Right lobe of liver (tissue), 4 donors: Measurements from ENCODE around the gene NAA50.

Source experiments
- POLR2A ChIP-seq: fragments of 450-650 bp; IDR thresholded peaks from one replicate; pipeline ENCODE4 v1.6.1; 2017; ENCODE audit warnings: antibody characterized with exemption, mild to moderate bottlenecking
- TF ChIP-seq, protein P1 (sequence below), 4 donors: fragments of 200-600 bp in 3 of 4; fragments of 450-650 bp in 1 of 4; IDR thresholded peaks; one replicate each; pipeline versions ENCODE4 v1.5.1 to v1.8.0; 2016 to 2022; ENCODE audit warnings: antibody characterized with exemption in 4 of 4, mild to moderate bottlenecking in 2 of 4
- donor health status: DM: no; HTN: no; CAD: no.
- donor health status: DM: no; HTN: no; CAD: no.
- donor health status: DM: no; HTN: yes; CAD: no.

GRCh38 chr3:113685124-113685523 is 60.9 kb downstream of the NAA50 start:
- no peak for TF ChIP-seq POLR2A
- TF ChIP-seq, protein P1, sequence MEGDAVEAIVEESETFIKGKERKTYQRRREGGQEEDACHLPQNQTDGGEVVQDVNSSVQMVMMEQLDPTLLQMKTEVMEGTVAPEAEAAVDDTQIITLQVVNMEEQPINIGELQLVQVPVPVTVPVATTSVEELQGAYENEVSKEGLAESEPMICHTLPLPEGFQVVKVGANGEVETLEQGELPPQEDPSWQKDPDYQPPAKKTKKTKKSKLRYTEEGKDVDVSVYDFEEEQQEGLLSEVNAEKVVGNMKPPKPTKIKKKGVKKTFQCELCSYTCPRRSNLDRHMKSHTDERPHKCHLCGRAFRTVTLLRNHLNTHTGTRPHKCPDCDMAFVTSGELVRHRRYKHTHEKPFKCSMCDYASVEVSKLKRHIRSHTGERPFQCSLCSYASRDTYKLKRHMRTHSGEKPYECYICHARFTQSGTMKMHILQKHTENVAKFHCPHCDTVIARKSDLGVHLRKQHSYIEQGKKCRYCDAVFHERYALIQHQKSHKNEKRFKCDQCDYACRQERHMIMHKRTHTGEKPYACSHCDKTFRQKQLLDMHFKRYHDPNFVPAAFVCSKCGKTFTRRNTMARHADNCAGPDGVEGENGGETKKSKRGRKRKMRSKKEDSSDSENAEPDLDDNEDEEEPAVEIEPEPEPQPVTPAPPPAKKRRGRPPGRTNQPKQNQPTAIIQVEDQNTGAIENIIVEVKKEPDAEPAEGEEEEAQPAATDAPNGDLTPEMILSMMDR (IDR thresholded peaks at IDR 0.05): no peak
